Activated CD4-positive, alpha-beta memory T cell treated with anti-CD3 and anti-CD28 coated beads for 36 hours (primary cell): ENCODE data around the gene SEPTIN8. TPM values are rescaled to one million over a fixed set of nuclear protein-coding genes. Genes with fewer than 3 reads are reported as not detected.
"Not testable (repeated sequence)": the region's sequence is repeated elsewhere in the genome, so short reads cannot be mapped to it uniquely, and the experiment has no call there.

Source experiments
- CTCF ChIA-PET: fragments of 350-600 bp; sonication (Branson Sonifier 250); formaldehyde crosslinking; loops from one replicate; lab custom pipeline; 2021; ENCODE audit warnings: antibody characterized with exemption, inconsistent platforms; lab: Charles Lee
- POLR2A ChIA-PET: fragments of 350-600 bp; sonication (Branson Sonifier 250); formaldehyde crosslinking; loops from one replicate; lab custom pipeline; 2021; ENCODE audit warnings: antibody characterized with exemption; lab: Charles Lee
- DNase-seq: peaks from one replicate; pipeline ENCODE4 v3.0.0-alpha.2; 2020
- H3K27ac Mint-ChIP-seq: one replicate; pipeline ENCODE4 v1.8.0; 2021; ENCODE audit warnings: mixed read lengths
- H3K27me3 Mint-ChIP-seq: one replicate; pipeline ENCODE4 v1.8.0; 2021; ENCODE audit warnings: mixed read lengths
- H3K36me3 Mint-ChIP-seq: one replicate; pipeline ENCODE4 v1.8.0; 2021; ENCODE audit warnings: mixed read lengths
- H3K4me1 Mint-ChIP-seq: one replicate; pipeline ENCODE4 v1.8.0; 2021; ENCODE audit warnings: low read depth, mixed read lengths
- H3K4me3 Mint-ChIP-seq: one replicate; pipeline ENCODE4 v1.8.0; 2021; ENCODE audit warnings: mild to moderate bottlenecking, mixed read lengths
- H3K9me3 Mint-ChIP-seq: one replicate; pipeline ENCODE4 v1.8.0; 2021; ENCODE audit warnings: mixed read lengths
- intact Hi-C: fragments of 100-400 bp; cut with micrococcal nuclease; formaldehyde crosslinking; loops from one replicate; pipeline ENCODE4 v1.15.1; 2023
- total RNA-seq, 2 experiments: library from RNA; stranded (reverse); gene quantifications; one replicate each; pipeline ENCODE4 v1.2.3, GENCODE V29; 2021

The SEPTIN8 gene
- total RNA-seq, 2 experiments from 2014 or later: 31.1 to 32.8 TPM

- Mint-ChIP-seq H3K36me3 (peaks cover 2% of the 10 kb centered on the region), H3K4me1 (peaks cover 12% of the 10 kb centered on the region), H3K9me3 (no peaks in the 10 kb centered on the region), H3K27me3 (peaks cover 39% of the 10 kb centered on the region), H3K27ac (no peak overlapping the region), H3K4me3 (no peak overlapping the region)
- no peak for DNase-seq
- intact Hi-C loops: no loop called here
- ChIA-PET POLR2A (no interaction called here), CTCF (interaction anchor here (0.7 to 5.8 kb wide), 3 partner anchors 8 to 310 kb away, joined by 3 to 44 read pairs (median 3); no protein-coding TSS in a partner anchor)
Observed at GRCh38 chr5:132810605-132811004, 33.6 kb upstream of the SEPTIN8 start.

DNA sequence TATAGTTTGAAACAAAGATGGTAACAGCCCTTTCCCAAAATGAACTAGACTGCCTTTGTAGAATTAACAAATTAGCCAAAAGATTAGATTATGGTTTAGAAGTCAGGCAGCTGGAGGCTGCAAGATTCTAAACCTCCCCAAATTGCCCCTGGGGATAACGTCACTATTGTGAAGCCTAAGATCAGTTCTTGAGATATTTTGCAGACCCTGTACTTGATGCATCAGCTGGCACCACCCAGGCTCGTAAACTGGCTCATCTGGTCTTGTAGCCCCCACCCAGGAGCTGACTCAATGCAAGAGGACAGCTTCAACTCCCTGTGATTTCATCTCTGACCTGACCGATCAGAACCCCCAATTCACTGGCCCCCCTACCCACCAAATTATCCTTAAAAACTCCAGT, 31.8 kb upstream of the SEPTIN8 start:
- Mint-ChIP-seq H3K36me3 (no peaks in the 10 kb centered on the region), H3K27ac (no peak overlapping the region), H3K9me3 (no peaks in the 10 kb centered on the region), H3K27me3 (peaks cover 44% of the 10 kb centered on the region), H3K4me3 (no peak overlapping the region), H3K4me1 (peaks cover 10% of the 10 kb centered on the region)
- DNase-seq: no peak
- CTCF ChIA-PET: interaction anchor here (0.6 to 5.8 kb wide), 4 partner anchors 10 to 571 kb away, joined by 3 to 44 read pairs (median 4); no protein-coding TSS in a partner anchor
- intact Hi-C loops: no loop called here
- POLR2A ChIA-PET: no interaction called here

DNA sequence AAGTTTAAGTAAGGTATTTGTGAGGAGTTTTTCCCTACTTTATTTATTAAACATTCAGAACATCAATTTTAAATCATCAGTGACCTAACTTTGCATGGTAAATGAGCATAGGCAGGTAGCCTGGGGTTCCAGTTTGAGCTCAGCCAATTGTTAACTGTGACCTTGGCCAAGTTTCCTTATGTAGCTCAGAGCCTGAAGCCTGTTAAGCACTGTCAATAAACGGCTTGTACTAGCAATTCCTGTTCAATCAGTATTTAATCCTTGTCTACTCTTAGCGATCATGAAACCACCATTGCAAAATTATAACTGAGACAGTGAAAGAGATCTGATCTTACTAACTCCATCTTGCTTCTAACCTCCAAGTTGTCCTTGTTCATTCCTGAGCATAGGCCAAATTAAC, 31.4 kb upstream of the SEPTIN8 start:
- no peak for DNase-seq
- peaks cover 10% of the 10 kb centered on the region for H3K4me1 Mint-ChIP-seq
- no peak overlapping the region for H3K27ac Mint-ChIP-seq
- no peak overlapping the region for H3K4me3 Mint-ChIP-seq
- intact Hi-C loops: no loop called here
- no peaks in the 10 kb centered on the region for H3K9me3 Mint-ChIP-seq
- CTCF ChIA-PET: interaction anchor here (0.6 to 5.8 kb wide), 4 partner anchors 10 to 571 kb away, joined by 3 to 44 read pairs (median 4); no protein-coding TSS in a partner anchor
- POLR2A ChIA-PET: no interaction called here
- peaks cover 48% of the 10 kb centered on the region for H3K27me3 Mint-ChIP-seq
- no peaks in the 10 kb centered on the region for H3K36me3 Mint-ChIP-seq

GRCh38 chr5:132807163-132807838, 30.3 kb upstream of the SEPTIN8 start:
- Mint-ChIP-seq H3K27ac (no peak overlapping the region), H3K9me3 (no peaks in the 10 kb centered on the region), H3K36me3 (no peaks in the 10 kb centered on the region), H3K27me3 (peaks cover 47% of the 10 kb centered on the region), H3K4me3 (no peak overlapping the region), H3K4me1 (peaks cover 2% of the 10 kb centered on the region)
- CTCF ChIA-PET: interaction anchor here (0.6 to 5.8 kb wide), 4 partner anchors 9 to 1160 kb away, joined by 3 to 44 read pairs (median 3); no protein-coding TSS in a partner anchor
- intact Hi-C loops: no loop called here
- POLR2A ChIA-PET: no interaction called here
- DNase-seq: no peak

- CTCF ChIA-PET: interaction anchor here (0.6 to 5.8 kb wide), 3 partner anchors 12 to 1161 kb away, joined by 3 to 44 read pairs (median 3); no protein-coding TSS in a partner anchor
- intact Hi-C loops, POLR2A ChIA-PET: not testable (repeated sequence)
Observed at GRCh38 chr5:132806804-132807162, 29.7 kb upstream of the SEPTIN8 start.

GRCh38 chr5:132805872-132806271, 28.8 kb upstream of the SEPTIN8 start:
- DNase-seq, H3K4me1 Mint-ChIP-seq, H3K27ac Mint-ChIP-seq, intact Hi-C loops, POLR2A ChIA-PET, H3K9me3 Mint-ChIP-seq, CTCF ChIA-PET, H3K4me3 Mint-ChIP-seq, H3K36me3 Mint-ChIP-seq: not testable (repeated sequence)
- H3K27me3 Mint-ChIP-seq: peaks cover 43% of the 10 kb centered on the region

More at GRCh38 chr5:132806804-132807162, 29.7 kb upstream of the SEPTIN8 start:
- not testable (repeated sequence) for H3K4me1 Mint-ChIP-seq, H3K9me3 Mint-ChIP-seq, H3K4me3 Mint-ChIP-seq, DNase-seq, H3K36me3 Mint-ChIP-seq, H3K27ac Mint-ChIP-seq
- peaks cover 49% of the 10 kb centered on the region for H3K27me3 Mint-ChIP-seq

DNA sequence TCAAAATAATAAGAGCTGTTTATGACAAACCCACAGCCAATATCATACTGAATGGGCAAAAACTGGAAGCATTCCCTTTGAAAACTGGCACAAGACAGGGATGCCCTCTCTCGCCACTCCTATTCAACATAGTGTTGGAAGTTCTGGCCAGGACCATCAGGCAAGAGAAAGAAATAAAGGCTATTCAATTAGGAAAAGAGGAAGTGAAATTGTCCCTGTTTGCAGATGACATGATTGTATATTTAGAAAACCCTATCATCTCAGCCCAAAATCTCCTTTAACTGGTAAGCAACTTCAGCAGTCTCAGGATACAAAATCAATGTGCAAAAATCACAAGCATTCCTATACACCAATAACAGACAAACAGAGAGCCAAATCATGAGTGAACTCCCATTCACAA, 27.2 kb upstream of the SEPTIN8 start:
- H3K27ac Mint-ChIP-seq, CTCF ChIA-PET, H3K9me3 Mint-ChIP-seq, H3K4me1 Mint-ChIP-seq, H3K4me3 Mint-ChIP-seq, POLR2A ChIA-PET, intact Hi-C loops, H3K36me3 Mint-ChIP-seq, DNase-seq: not testable (repeated sequence)
- peaks cover 42% of the 10 kb centered on the region for H3K27me3 Mint-ChIP-seq

GRCh38 chr5:132802685-132803066, 25.6 kb upstream of the SEPTIN8 start:
- H3K4me3 Mint-ChIP-seq, H3K9me3 Mint-ChIP-seq, POLR2A ChIA-PET, H3K4me1 Mint-ChIP-seq, DNase-seq, H3K27ac Mint-ChIP-seq, H3K36me3 Mint-ChIP-seq, intact Hi-C loops: not testable (repeated sequence)
- CTCF ChIA-PET: interaction anchor here (2.3 to 3.0 kb wide), 2 partner anchors 17 to 276 kb away, joined by 11 to 12 read pairs; no protein-coding TSS in a partner anchor
- peaks cover 38% of the 10 kb centered on the region for H3K27me3 Mint-ChIP-seq

GRCh38 chr5:132802044-132802684, 25.1 kb upstream of the SEPTIN8 start:
- no peak for DNase-seq
- Mint-ChIP-seq H3K27ac (no peak overlapping the region), H3K9me3 (no peaks in the 10 kb centered on the region), H3K27me3 (peaks cover 38% of the 10 kb centered on the region), H3K36me3 (no peaks in the 10 kb centered on the region), H3K4me1 (no peaks in the 10 kb centered on the region), H3K4me3 (no peak overlapping the region)
- CTCF ChIA-PET: interaction anchor here (0.6 to 3.0 kb wide), 4 partner anchors 18 to 396 kb away, joined by 3 to 12 read pairs (median 7); no protein-coding TSS in a partner anchor
- intact Hi-C loops: no loop called here
- POLR2A ChIA-PET: no interaction called here

- Mint-ChIP-seq H3K27me3 (peaks cover 36% of the 10 kb centered on the region), H3K4me1 (no peaks in the 10 kb centered on the region), H3K4me3 (no peak overlapping the region), H3K27ac (no peak overlapping the region), H3K9me3 (no peaks in the 10 kb centered on the region), H3K36me3 (no peaks in the 10 kb centered on the region)
- ChIA-PET POLR2A (interaction anchor here (0.5 kb wide), 1 partner anchor 49 kb away, joined by 3 read pairs; no protein-coding TSS in a partner anchor), CTCF (interaction anchor here (0.8 to 3.6 kb wide), 5 partner anchors 17 to 292 kb away, joined by 3 to 12 read pairs (median 11); no protein-coding TSS in a partner anchor)
- intact Hi-C loops: no loop called here
- no peak for DNase-seq
Observed at GRCh38 chr5:132800545-132800944, 23.5 kb upstream of the SEPTIN8 start.

DNA sequence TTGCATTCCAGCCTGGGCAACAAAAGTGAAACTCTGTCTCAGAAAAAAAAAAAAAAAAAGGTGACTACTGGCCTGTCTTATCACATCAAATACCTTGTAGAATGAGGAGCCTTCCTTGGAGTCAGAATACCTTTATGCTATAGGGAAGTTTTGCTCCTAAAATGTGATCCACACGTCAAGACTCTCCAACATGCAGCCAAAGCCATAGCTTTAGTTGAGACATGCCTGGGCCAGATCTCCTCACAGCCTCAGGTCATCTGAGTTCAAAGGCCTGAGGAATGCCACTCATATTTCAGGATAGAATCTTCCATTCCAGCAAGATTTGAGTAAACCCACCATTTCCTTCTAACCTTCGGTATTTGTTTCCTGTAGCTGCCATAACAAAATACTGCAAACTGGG, 22.4 kb upstream of the SEPTIN8 start:
- no peaks in the 10 kb centered on the region for H3K4me1 Mint-ChIP-seq
- CTCF ChIA-PET: interaction anchor here (0.8 to 3.6 kb wide), 2 partner anchors 21 to 52 kb away, joined by 3 to 12 read pairs; partner anchors contain the start of gene CCNI2
- no peaks in the 10 kb centered on the region for H3K36me3 Mint-ChIP-seq
- no peak overlapping the region for H3K27ac Mint-ChIP-seq
- intact Hi-C loops: no loop called here
- no peaks in the 10 kb centered on the region for H3K9me3 Mint-ChIP-seq
- POLR2A ChIA-PET: no interaction called here
- DNase-seq: no peak
- no peak overlapping the region for H3K4me3 Mint-ChIP-seq
- peaks cover 30% of the 10 kb centered on the region for H3K27me3 Mint-ChIP-seq

- Mint-ChIP-seq H3K27me3 (peaks cover 19% of the 10 kb centered on the region), H3K4me1 (no peaks in the 10 kb centered on the region), H3K9me3 (no peaks in the 10 kb centered on the region), H3K27ac (no peak overlapping the region), H3K4me3 (no peak overlapping the region), H3K36me3 (no peaks in the 10 kb centered on the region)
- intact Hi-C loops: no loop called here
- DNase-seq: no peak
- POLR2A ChIA-PET: no interaction called here
- CTCF ChIA-PET: interaction anchor here (1.3 to 3.6 kb wide), 3 partner anchors 10 to 51 kb away, joined by 3 to 12 read pairs (median 3); no protein-coding TSS in a partner anchor
Observed at GRCh38 chr5:132797651-132798050, 20.6 kb upstream of the SEPTIN8 start.
